NCI-H146 treated with DMSO at 0.1 percent for 48 hours (cell line): ENCODE data around the gene MAN1B1.
A peak's percentile ranks its signal among the peaks of the same experiment; 100 is the strongest.

Experiments used
- DNase-seq: peaks from one replicate; lab custom pipeline; 2025; ENCODE audit not compliant: unreplicated experiment; lab: John Stamatoyannopoulos, UW

Gene MAN1B1

DNA sequence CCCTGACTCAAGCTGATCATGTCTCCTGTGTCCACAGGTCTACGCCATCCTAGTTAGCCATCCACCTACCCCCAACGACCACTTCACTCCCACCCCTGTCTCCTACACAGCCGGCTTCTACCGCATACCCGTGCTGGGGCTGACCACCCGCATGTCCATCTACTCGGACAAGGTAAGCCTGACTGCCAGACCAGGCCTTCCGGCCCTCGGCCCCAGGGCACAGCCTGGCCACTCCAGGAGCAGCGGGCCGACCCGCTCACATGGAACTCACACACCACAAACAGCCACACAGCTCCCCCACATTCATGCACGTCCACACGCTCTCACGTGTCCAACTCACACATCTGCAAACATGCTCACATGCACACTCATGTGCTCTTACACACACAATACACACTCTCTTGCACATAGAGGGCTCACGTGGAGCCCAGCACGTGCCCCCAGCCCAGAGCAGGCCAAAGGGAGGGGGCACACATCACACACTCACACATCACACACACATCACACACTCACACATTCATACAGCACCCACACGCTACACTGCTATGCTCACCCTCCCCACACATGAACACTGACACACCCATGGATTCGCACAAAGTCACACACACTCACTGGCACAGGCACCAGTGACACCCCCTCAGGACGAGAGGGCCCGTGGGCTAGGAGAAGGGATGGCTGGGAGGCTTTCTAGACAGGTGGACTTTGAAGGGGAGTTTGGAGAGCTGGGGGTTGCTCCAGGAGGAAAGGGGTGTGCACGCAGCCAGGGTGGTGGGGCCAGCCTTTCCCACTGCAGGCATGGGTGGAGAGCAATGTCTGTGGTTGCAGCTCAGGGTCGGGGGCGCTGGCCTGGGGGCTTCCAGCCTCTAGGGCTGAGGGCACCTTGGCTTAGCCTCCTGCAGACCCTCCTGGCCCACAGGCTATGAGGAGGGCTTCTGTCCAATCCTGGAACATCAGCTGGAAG, 55.5 kb downstream of the MAN1B1 start:
- no peak for DNase-seq

- DNase-seq: no peak
These were observed 56.7 kb downstream of the MAN1B1 start for GRCh38 chr9:137143459-137143858.

DNA sequence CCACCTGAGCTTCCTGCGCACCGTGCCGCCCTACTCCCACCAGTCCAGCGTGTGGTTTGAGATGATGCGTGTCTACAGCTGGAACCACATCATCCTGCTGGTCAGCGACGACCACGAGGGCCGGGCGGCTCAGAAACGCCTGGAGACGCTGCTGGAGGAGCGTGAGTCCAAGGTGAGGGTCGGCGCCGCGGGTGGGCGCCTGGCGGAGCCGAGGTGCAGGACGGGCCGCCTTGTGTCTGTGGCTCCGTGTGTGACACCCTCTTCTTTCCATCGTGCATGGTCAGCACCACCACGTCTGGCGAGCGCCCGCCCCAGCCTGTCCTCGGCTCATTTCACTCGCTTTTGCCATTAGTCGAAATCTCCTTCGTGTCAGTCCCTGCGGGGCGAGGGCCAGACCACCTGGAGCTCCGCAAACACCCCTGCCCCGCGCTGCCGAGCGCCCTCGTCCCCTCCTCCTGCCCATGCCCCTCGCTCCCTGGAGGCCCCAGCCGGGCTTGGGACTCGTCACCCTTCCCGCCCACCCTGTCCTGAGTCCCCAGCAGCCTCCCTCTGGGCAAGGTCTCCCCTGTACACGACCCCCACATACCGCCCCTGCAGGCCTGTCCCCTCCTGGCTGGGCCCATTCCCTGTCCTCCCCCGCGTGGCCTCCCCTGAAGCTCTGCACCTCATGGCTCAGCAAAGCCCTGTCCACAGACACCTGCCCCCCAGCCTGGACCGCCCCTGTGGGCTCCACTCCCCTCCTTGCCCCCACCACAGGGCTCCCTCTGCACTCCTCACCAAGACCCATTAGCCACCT, 59.1 kb downstream of the MAN1B1 start:
- DNase-seq: no peak

DNA sequence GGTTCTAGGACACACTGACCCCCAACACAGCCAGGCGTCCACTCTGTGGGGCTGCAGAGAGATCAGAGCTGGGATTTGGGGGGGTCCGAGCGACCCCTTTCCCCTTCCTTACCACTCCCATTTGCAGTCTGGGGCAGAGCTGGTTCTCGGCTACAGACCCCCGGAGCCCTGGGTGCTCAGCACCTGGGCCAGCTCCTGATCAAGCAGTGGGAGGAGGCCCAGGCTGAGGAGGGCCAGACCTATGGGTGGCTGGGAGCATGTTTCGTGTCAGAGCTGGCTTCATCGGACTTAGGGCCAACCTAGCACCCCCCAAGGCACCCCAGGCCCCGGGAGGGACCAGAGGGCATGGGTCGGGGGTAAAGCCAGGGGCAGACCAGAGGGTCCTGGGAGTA, 59.7 kb downstream of the MAN1B1 start:
- DNase-seq: no peak

DNA sequence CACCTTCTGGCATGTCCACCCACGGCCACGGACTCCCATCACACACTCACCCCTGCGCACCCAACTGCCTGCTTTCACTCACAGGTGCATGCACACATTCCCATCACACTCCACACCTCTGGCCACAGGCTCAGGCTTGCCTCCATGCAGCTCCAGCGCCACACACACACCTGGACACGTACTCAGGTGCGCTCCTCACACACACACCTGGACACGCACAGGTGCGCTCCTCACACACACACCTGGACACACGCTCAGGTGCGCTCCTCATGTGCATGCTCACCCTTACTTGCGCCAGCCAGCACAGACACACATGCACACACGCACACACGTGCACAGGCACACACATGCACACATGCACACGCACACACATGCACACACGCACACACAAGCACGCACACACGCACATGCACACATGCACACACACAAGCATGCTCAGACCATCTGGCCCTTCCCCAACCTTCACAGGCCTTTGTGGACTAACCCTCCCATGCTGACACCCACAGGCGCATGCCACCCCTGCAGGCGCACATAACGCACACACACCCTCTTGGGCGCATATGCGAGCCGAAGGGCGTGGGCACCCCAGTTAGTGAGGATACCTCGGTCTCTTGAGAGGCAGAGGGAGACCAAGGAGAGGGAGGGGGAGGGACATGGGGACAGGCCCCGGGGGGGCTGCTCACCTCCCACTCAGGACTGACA, 60.5 kb downstream of the MAN1B1 start:
- DNase-seq: no peak

GRCh38 chr9:137147793-137148160, 61.0 kb downstream of the MAN1B1 start:
- no peak for DNase-seq

- DNase-seq: no peak
These were observed 61.5 kb downstream of the MAN1B1 start for GRCh38 chr9:137148242-137148641.

DNA sequence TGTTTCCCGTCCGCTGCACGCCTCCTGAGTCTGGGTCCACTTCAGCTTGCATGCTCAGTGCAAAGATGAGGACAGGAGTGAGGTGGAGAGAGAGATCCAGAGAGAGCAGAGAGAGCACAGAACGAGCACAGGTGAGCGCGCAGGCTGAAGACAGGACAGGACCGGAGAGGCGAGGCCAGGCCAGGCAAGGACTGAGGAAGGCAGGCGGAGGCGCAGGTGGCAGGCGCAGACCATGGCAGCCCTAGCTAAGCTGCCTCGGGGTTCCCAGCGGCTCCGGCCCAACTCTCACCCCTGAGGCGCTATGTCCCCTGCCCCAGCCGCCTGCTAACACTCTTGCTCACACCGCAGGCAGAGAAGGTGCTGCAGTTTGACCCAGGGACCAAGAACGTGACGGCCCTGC, 61.9 kb downstream of the MAN1B1 start:
- DNase-seq: no peak

DNA sequence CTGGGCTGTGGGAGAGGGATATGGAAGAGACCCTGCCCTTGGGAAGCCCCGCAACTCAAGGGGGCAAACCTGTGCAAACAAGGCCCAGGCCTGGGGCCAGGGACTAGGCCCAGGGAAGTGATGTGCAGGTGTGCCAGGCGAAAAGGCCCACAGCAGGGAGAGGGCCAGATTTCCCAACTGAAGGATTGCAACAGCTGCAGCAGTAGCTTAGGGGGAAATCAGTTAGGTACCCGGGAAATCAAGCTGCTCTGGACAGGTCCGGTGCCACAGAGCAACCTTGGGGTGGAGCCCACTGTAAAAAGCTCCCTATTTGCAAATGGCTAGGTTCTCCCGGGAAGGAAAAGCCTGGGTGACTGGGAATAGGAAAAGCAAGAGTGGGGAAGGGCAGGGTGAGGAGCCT, 62.6 kb downstream of the MAN1B1 start:
- no peak for DNase-seq

DNA sequence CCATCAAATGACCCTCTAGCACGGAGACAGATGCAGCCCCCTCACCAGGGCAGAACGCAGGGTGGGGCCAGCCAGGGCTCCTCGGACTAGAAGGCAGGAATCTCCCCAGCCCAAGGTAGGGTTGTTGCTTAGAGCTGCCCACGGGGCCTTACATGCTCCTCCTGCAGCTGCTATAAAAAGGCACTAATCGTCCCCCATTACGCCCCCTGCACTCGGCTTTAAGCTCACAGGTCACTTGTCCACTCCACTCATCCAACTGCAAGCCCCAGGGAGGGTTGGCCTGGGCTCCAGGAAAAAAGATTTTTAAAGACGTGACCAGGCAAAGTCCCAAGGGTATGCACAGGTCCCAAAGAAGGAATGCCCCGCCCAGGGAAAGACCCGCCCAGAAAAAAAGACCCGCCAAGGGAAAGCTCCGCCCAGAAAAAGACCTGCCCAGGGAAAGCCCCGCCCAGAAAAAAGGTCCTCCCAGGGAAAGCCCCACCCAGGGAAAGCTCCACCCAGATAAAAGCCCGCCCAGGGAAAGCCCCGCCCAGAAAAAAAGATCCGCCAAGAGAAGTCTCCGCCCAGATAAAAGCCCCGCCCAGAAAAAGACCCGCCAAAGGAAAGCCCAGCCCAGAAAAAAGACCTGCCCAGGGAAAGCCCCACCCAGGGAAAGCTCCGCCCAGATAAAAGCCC, 63.3 kb downstream of the MAN1B1 start:
- DNase-seq: no peak

DNA sequence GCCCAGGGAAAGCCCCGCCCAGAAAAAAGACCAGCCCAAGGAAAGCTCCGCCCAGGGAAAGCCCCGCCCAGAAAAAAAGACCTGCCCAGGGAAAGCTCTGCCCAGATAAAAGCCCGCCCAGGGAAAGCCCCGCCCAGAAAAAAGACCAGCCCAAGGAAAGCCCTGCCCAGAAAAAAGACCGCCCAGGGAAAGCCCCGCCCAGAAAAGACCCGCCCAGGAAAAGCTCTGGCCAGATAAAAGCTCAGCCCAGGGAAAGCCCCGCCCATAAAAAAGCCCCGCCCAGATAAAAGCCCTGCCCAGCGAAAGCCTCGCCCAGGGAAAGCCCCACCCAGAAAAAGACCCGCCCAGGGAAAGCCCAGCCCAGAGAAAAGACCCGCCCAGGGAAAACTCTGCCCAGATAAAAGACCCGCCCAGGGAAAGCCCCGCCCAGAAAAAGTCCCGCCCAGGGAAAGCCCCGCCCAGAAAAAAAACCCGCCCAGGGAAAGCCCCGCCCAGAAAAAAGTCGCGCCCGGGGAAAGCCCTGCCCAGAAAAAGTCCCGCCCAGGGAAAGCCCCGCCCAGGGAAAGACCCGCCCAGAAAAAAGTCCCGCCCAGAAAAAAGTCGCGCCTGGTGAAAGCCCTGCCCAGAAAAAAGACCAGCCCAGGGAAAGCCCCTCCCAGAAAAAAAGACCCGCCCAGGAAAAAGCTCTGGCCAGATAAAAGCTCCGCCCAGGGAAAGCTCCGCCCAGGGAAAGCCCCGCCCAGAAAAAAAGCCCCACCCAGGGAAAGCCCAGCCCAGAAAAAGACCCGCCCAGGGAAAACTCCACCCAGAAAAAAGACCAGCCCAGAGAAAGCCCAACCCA, 64.1 kb downstream of the MAN1B1 start:
- DNase-seq: peak; percentile 84

DNA sequence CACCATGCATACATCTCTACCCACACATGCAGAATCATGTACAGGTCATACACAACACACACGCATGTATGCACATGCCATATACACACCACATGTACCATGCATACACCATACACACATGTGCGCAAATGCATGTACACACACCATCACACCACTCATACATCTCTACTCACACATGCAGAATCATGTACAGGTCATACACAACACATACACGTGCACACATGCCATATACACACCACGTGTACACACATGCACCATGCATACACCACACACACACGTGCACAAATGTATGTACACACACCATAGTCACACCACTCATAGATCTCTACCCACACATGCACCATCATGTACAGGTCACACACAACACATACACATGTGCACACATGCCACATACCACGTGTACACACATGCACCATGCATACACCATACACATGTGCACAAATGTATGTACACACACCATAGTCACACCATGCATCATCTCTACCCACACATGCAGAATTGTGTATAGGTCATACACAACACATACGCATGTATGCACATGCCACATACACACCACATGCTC, 66.1 kb downstream of the MAN1B1 start:
- no peak for DNase-seq

- no peak for DNase-seq
These were observed 70.0 kb downstream of the MAN1B1 start for GRCh38 chr9:137156567-137157375.

DNA sequence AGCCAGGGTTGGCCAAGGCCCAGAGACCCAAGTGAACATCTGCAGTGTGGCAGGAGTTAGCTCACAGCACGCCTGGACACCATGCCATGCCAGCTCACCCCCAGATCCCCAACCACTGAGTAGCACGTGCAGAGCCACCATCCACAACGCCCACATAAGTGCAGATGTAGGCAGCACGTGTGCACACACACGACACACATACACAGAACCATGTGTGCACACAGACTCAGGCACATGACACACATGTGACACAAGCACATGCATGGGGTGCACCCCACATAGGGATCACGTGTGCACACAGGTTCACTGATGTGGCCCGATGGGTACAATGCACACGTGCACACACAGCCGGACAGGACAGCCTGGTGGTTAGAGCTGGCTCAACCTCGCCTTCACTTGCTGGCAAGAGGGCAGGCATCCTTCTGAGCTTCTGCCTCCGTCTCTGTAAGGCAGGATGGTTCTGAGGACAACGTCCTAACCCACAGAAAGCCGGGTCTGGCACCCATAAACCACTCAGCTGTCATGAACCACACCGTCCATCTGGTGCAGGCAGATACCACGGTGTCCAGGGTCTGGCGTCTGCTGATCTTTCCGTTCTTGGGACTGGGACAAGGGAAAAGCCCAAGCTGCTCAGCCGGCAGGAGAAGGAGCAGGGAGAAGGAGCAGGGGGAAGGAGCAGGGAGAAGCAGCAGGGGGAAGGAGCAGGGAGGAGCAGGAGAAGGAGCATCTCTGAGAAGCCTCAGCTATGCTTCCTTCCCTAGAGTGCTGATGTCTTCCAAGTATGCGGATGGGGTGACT, 71.0 kb downstream of the MAN1B1 start:
- no peak for DNase-seq

DNA sequence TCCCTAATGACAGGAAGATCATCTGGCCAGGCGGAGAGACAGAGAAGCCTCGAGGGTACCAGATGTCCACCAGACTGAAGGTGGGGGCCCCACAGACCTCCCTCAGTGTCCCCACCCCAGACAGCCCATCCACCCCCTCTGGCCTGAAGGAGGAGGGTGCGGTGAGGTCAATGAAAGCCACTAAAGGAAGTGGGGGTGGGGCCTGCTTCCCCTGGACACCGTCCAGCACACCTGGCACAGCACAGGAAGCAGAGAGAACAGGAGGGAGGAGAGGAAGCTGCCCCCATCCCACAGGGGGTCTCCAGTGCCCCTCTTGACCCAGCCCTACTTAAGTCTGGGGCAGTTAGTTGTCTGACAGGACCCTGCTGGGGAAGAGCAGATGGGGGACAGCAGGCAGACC, 71.8 kb downstream of the MAN1B1 start:
- DNase-seq: no peak
